ENCODE data around the gene TJP2. TPM values are rescaled to one million over a fixed set of nuclear protein-coding genes. Genes with fewer than 3 reads are reported as not detected.
A peak's percentile ranks its signal among the peaks of the same experiment; 100 is the strongest.

The TJP2 gene
- total RNA-seq, 3 donors from 2014 or later = 81.1 to 172 (median 124) TPM

- peak; percentile 86 for ATAC-seq
- TF ChIP-seq CTCF (IDR thresholded peaks at IDR 0.05) = no peak
Measured at GRCh38 chr9:69143291-69143690, 30.8 kb upstream of the TJP2 start.

GRCh38 chr9:69145144-69145715, 28.8 kb upstream of the TJP2 start:
- TF ChIP-seq CTCF (IDR thresholded peaks at IDR 0.05) = no peak
- Histone ChIP-seq H3K9me3 (no peaks in the 10 kb centered on the region), H3K36me3 (ENCODE audit: low read depth) (no peaks in the 10 kb centered on the region), H3K4me3 (no peak overlapping the region), H3K4me1 (ENCODE audit: low read depth) (peaks cover 6% of the 10 kb centered on the region)
- intact Hi-C loops (cut with DNase I, micrococcal nuclease) = no loop called here
- DNase-seq = no peak
- ATAC-seq = no peak

More at GRCh38 chr9:69143291-69143690, 30.8 kb upstream of the TJP2 start:
- H3K4me3 ChIP-seq = no peak overlapping the region
- intact Hi-C loops (cut with DNase I, micrococcal nuclease) = no loop called here
- no peaks in the 10 kb centered on the region for H3K9me3 ChIP-seq
- H3K4me1 ChIP-seq (ENCODE audit: low read depth) = peaks cover 6% of the 10 kb centered on the region
- no peaks in the 10 kb centered on the region for H3K36me3 ChIP-seq (ENCODE audit: low read depth)
- DNase-seq = no peak

GRCh38 chr9:69147041-69147834, 26.8 kb upstream of the TJP2 start:
- intact Hi-C loops (cut with DNase I, micrococcal nuclease) = no loop called here
- ATAC-seq = no peak
- TF ChIP-seq CTCF (IDR thresholded peaks at IDR 0.05) = no peak
- peaks cover 6% of the 10 kb centered on the region for H3K4me1 ChIP-seq (ENCODE audit: low read depth)
- H3K4me3 ChIP-seq = no peak overlapping the region
- no peaks in the 10 kb centered on the region for H3K9me3 ChIP-seq
- no peaks in the 10 kb centered on the region for H3K36me3 ChIP-seq (ENCODE audit: low read depth)
- no peak for DNase-seq

GRCh38 chr9:69149321-69149807, 24.7 kb upstream of the TJP2 start:
- ATAC-seq (peak; percentile 34), DNase-seq (no peak)
- no peaks in the 10 kb centered on the region for H3K36me3 ChIP-seq (ENCODE audit: low read depth)
- H3K9me3 ChIP-seq = no peaks in the 10 kb centered on the region
- intact Hi-C loops (cut with DNase I, micrococcal nuclease) = no loop called here
- TF ChIP-seq CTCF (IDR thresholded peaks at IDR 0.05) = no peak
- H3K4me3 ChIP-seq = no peak overlapping the region
- H3K4me1 ChIP-seq (ENCODE audit: low read depth) = no peaks in the 10 kb centered on the region

GRCh38 chr9:69151506-69151905, 22.6 kb upstream of the TJP2 start:
- no peak for TF ChIP-seq CTCF (IDR thresholded peaks at IDR 0.05)
- Histone ChIP-seq H3K4me3 (no peak overlapping the region), H3K36me3 (ENCODE audit: low read depth) (no peaks in the 10 kb centered on the region), H3K4me1 (ENCODE audit: low read depth) (no peaks in the 10 kb centered on the region), H3K9me3 (no peaks in the 10 kb centered on the region)
- DNase-seq = no peak
- intact Hi-C loops (cut with DNase I, micrococcal nuclease) = no loop called here
- ATAC-seq = no peak
